Activated CD4-positive, alpha-beta memory T cell treated with anti-CD3 and anti-CD28 coated beads, Interleukin-2, amount 10 ng/mL, durations not matched to agents 7 days and 5 days (primary cell): ENCODE measurements around the gene ASAP3. TPM values are rescaled to one million over a fixed set of nuclear protein-coding genes. Genes with fewer than 3 reads are reported as not detected.

Experiments
- CTCF ChIA-PET: fragments of 350-600 bp; sonication (Branson Sonifier 250); formaldehyde crosslinking; loops from one replicate; lab custom pipeline; 2021; ENCODE audit warnings: antibody characterized with exemption, inconsistent platforms; lab: Charles Lee
- POLR2A ChIA-PET: fragments of 350-600 bp; sonication (Branson Sonifier 250); formaldehyde crosslinking; loops from one replicate; lab custom pipeline; 2021; ENCODE audit warnings: antibody characterized with exemption; lab: Charles Lee
- DNase-seq: peaks from one replicate; pipeline ENCODE4 v3.0.0-alpha.2; 2020
- H3K27ac Mint-ChIP-seq: one replicate; pipeline ENCODE4 v1.8.0; 2021; ENCODE audit warnings: mild to moderate bottlenecking, mixed read lengths
- H3K27me3 Mint-ChIP-seq: one replicate; pipeline ENCODE4 v1.8.0; 2021; ENCODE audit warnings: mixed read lengths
- H3K36me3 Mint-ChIP-seq: one replicate; pipeline ENCODE4 v1.8.0; 2021; ENCODE audit warnings: low read depth, mixed read lengths
- H3K4me1 Mint-ChIP-seq: one replicate; pipeline ENCODE4 v1.8.0; 2021; ENCODE audit warnings: mixed read lengths
- H3K4me3 Mint-ChIP-seq: one replicate; pipeline ENCODE4 v1.8.0; 2021; ENCODE audit warnings: mild to moderate bottlenecking, mixed read lengths
- H3K9me3 Mint-ChIP-seq: one replicate; pipeline ENCODE4 v1.8.0; 2021; ENCODE audit warnings: mixed read lengths
- total RNA-seq, 2 experiments: library from RNA; stranded (reverse); gene quantifications; one replicate each; pipeline ENCODE4 v1.2.3, GENCODE V29; 2021

ASAP3 gene
- total RNA-seq, 2 experiments from 2014 or later, result 0.43 to 0.63 TPM

- H3K9me3 Mint-ChIP-seq, result no peaks in the 10 kb centered on the region
- CTCF ChIA-PET, result interaction anchor here (0.5 to 1.5 kb wide), 4 partner anchors 11 to 214 kb away, joined by 3 to 11 read pairs (median 4); partner anchors contain the start of gene HNRNPR
- H3K4me1 Mint-ChIP-seq, result peaks cover 33% of the 10 kb centered on the region
- no peaks in the 10 kb centered on the region for H3K36me3 Mint-ChIP-seq
- DNase-seq, result no peak
- H3K27ac Mint-ChIP-seq, result no peak overlapping the region
- H3K4me3 Mint-ChIP-seq, result no peak overlapping the region
- H3K27me3 Mint-ChIP-seq, result peaks cover 45% of the 10 kb centered on the region
- POLR2A ChIA-PET, result interaction anchor here (0.8 to 1.3 kb wide), 4 partner anchors 58 to 79 kb away, joined by 3 to 5 read pairs (median 4); partner anchors contain the start of genes ASAP3 and HNRNPR
These were observed 61.0 kb downstream of the ASAP3 start for GRCh38 chr1:23422941-23423340.

GRCh38 chr1:23422241-23422877 is 61.6 kb downstream of the ASAP3 start:
- Mint-ChIP-seq H3K27me3 (peaks cover 44% of the 10 kb centered on the region), H3K4me3 (no peak overlapping the region), H3K36me3 (no peaks in the 10 kb centered on the region), H3K9me3 (no peaks in the 10 kb centered on the region), H3K27ac (peak overlapping the region; percentile 36), H3K4me1 (peaks cover 33% of the 10 kb centered on the region)
- DNase-seq, result peak; percentile 73
- CTCF ChIA-PET, result interaction anchor here (0.5 to 1.5 kb wide), 6 partner anchors 11 to 215 kb away, joined by 3 to 11 read pairs (median 3); partner anchors contain the start of gene HNRNPR
- POLR2A ChIA-PET, result interaction anchor here (0.8 to 1.3 kb wide), 4 partner anchors 59 to 81 kb away, joined by 3 to 5 read pairs (median 4); partner anchors contain the start of genes ASAP3 and HNRNPR

GRCh38 chr1:23421753-23422240 is 62.2 kb downstream of the ASAP3 start:
- peaks cover 33% of the 10 kb centered on the region for H3K4me1 Mint-ChIP-seq
- H3K9me3 Mint-ChIP-seq, result no peaks in the 10 kb centered on the region
- no peak overlapping the region for H3K27ac Mint-ChIP-seq
- H3K27me3 Mint-ChIP-seq, result peaks cover 43% of the 10 kb centered on the region
- POLR2A ChIA-PET, result interaction anchor here (0.7 to 1.3 kb wide), 5 partner anchors 59 to 768 kb away, joined by 3 to 5 read pairs (median 4); partner anchors contain the start of gene HNRNPR
- DNase-seq, result no peak
- no peak overlapping the region for H3K4me3 Mint-ChIP-seq
- CTCF ChIA-PET, result interaction anchor here (0.6 to 1.5 kb wide), 6 partner anchors 10 to 215 kb away, joined by 3 to 11 read pairs (median 3); no protein-coding TSS in a partner anchor
- no peaks in the 10 kb centered on the region for H3K36me3 Mint-ChIP-seq

GRCh38 chr1:23421343-23421742 is 62.6 kb downstream of the ASAP3 start:
- Mint-ChIP-seq H3K4me3 (no peak overlapping the region), H3K27ac (no peak overlapping the region), H3K36me3 (no peaks in the 10 kb centered on the region), H3K9me3 (no peaks in the 10 kb centered on the region), H3K4me1 (peaks cover 33% of the 10 kb centered on the region), H3K27me3 (peaks cover 38% of the 10 kb centered on the region)
- DNase-seq, result no peak
- CTCF ChIA-PET, result interaction anchor here (0.6 to 1.5 kb wide), 3 partner anchors 18 to 216 kb away, joined by 3 to 11 read pairs (median 3); no protein-coding TSS in a partner anchor
- POLR2A ChIA-PET, result interaction anchor here (0.7 to 0.8 kb wide), 3 partner anchors 80 to 768 kb away, joined by 3 to 4 read pairs (median 3); no protein-coding TSS in a partner anchor

- ChIA-PET POLR2A (no interaction called here), CTCF (no interaction called here)
- no peaks in the 10 kb centered on the region for H3K9me3 Mint-ChIP-seq
- peaks cover 33% of the 10 kb centered on the region for H3K4me1 Mint-ChIP-seq
- peaks cover 33% of the 10 kb centered on the region for H3K27me3 Mint-ChIP-seq
- DNase-seq, result no peak
- no peak overlapping the region for H3K4me3 Mint-ChIP-seq
- H3K27ac Mint-ChIP-seq, result no peak overlapping the region
- no peaks in the 10 kb centered on the region for H3K36me3 Mint-ChIP-seq
These were observed 63.2 kb downstream of the ASAP3 start for GRCh38 chr1:23420778-23421177.

GRCh38 chr1:23419180-23419579 is 64.8 kb downstream of the ASAP3 start:
- no peak for DNase-seq
- H3K4me3 Mint-ChIP-seq, result no peak overlapping the region
- H3K27me3 Mint-ChIP-seq, result peaks cover 24% of the 10 kb centered on the region
- no peak overlapping the region for H3K27ac Mint-ChIP-seq
- no peaks in the 10 kb centered on the region for H3K36me3 Mint-ChIP-seq
- no peaks in the 10 kb centered on the region for H3K9me3 Mint-ChIP-seq
- CTCF ChIA-PET, result interaction anchor here (1.2 kb wide), 1 partner anchor 108 kb away, joined by 4 read pairs; no protein-coding TSS in a partner anchor
- POLR2A ChIA-PET, result no interaction called here
- peaks cover 29% of the 10 kb centered on the region for H3K4me1 Mint-ChIP-seq

GRCh38 chr1:23417570-23417969 is 66.4 kb downstream of the ASAP3 start:
- Mint-ChIP-seq H3K4me1 (peaks cover 14% of the 10 kb centered on the region), H3K27me3 (peaks cover 13% of the 10 kb centered on the region), H3K36me3 (no peaks in the 10 kb centered on the region), H3K9me3 (no peaks in the 10 kb centered on the region), H3K4me3 (no peak overlapping the region), H3K27ac (no peak overlapping the region)
- CTCF ChIA-PET, result interaction anchor here (0.6 kb wide), 1 partner anchor 392 kb away, joined by 3 read pairs; no protein-coding TSS in a partner anchor
- DNase-seq, result no peak
- POLR2A ChIA-PET, result no interaction called here

- Mint-ChIP-seq H3K4me3 (no peak overlapping the region), H3K27ac (no peak overlapping the region), H3K27me3 (peaks cover 8% of the 10 kb centered on the region), H3K4me1 (peaks cover 8% of the 10 kb centered on the region), H3K36me3 (no peaks in the 10 kb centered on the region), H3K9me3 (no peaks in the 10 kb centered on the region)
- no peak for DNase-seq
- CTCF ChIA-PET, result interaction anchor here (0.6 kb wide), 1 partner anchor 391 kb away, joined by 3 read pairs; no protein-coding TSS in a partner anchor
- POLR2A ChIA-PET, result no interaction called here
These were observed 67.0 kb downstream of the ASAP3 start for GRCh38 chr1:23416964-23417363.

GRCh38 chr1:23408797-23409290 is 75.1 kb downstream of the ASAP3 start:
- Mint-ChIP-seq H3K27ac (no peak overlapping the region), H3K4me3 (no peak overlapping the region), H3K27me3 (no peaks in the 10 kb centered on the region), H3K4me1 (peaks cover 6% of the 10 kb centered on the region), H3K9me3 (no peaks in the 10 kb centered on the region), H3K36me3 (no peaks in the 10 kb centered on the region)
- no peak for DNase-seq
- POLR2A ChIA-PET, result no interaction called here
- CTCF ChIA-PET, result no interaction called here

- H3K9me3 Mint-ChIP-seq, result no peaks in the 10 kb centered on the region
- no peaks in the 10 kb centered on the region for H3K36me3 Mint-ChIP-seq
- no peaks in the 10 kb centered on the region for H3K27me3 Mint-ChIP-seq
- POLR2A ChIA-PET, result no interaction called here
- no peak overlapping the region for H3K4me3 Mint-ChIP-seq
- DNase-seq, result no peak
- H3K27ac Mint-ChIP-seq, result no peak overlapping the region
- CTCF ChIA-PET, result interaction anchor here (0.6 kb wide), 1 partner anchor 11 kb away, joined by 4 read pairs; no protein-coding TSS in a partner anchor
- peaks cover 17% of the 10 kb centered on the region for H3K4me1 Mint-ChIP-seq
These were observed 76.9 kb downstream of the ASAP3 start for GRCh38 chr1:23407016-23407630.

- POLR2A ChIA-PET, result no interaction called here
- peaks cover 18% of the 10 kb centered on the region for H3K4me1 Mint-ChIP-seq
- no peak for DNase-seq
- no peaks in the 10 kb centered on the region for H3K9me3 Mint-ChIP-seq
- CTCF ChIA-PET, result no interaction called here
- H3K4me3 Mint-ChIP-seq, result no peak overlapping the region
- H3K27ac Mint-ChIP-seq, result no peak overlapping the region
- H3K27me3 Mint-ChIP-seq, result no peaks in the 10 kb centered on the region
- no peaks in the 10 kb centered on the region for H3K36me3 Mint-ChIP-seq
These were observed 78.0 kb downstream of the ASAP3 start for GRCh38 chr1:23405946-23406345.

GRCh38 chr1:23403735-23404486 is 80.1 kb downstream of the ASAP3 start:
- peaks cover 18% of the 10 kb centered on the region for H3K4me1 Mint-ChIP-seq
- no peaks in the 10 kb centered on the region for H3K27me3 Mint-ChIP-seq
- CTCF ChIA-PET, result interaction anchor here (0.5 to 2.3 kb wide), 27 partner anchors 8 to 656 kb away, joined by 3 to 11 read pairs (median 3); partner anchors contain the start of gene HNRNPR
- peak; percentile 87 for DNase-seq
- POLR2A ChIA-PET, result interaction anchor here (0.7 to 1.8 kb wide), 3 partner anchors 10 to 60 kb away, joined by 3 to 10 read pairs (median 3); partner anchors contain the start of gene HNRNPR
- H3K27ac Mint-ChIP-seq, result no peak overlapping the region
- H3K4me3 Mint-ChIP-seq, result no peak overlapping the region
- H3K9me3 Mint-ChIP-seq, result no peaks in the 10 kb centered on the region
- no peaks in the 10 kb centered on the region for H3K36me3 Mint-ChIP-seq
